ENCODE data around the gene DTNBP1.
"Not testable (repeated sequence)": the region's sequence is repeated elsewhere in the genome, so short reads cannot be mapped to it uniquely, and the experiment has no call there.

Gene DTNBP1

GRCh38 chr6:15544321-15544900, 118.4 kb downstream of the DTNBP1 start:
- no peak overlapping the region for H3K27ac ChIP-seq

GRCh38 chr6:15543332-15543917, 119.4 kb downstream of the DTNBP1 start:
- H3K27ac ChIP-seq, result not testable (repeated sequence)

More at GRCh38 chr6:15544321-15544900, 118.4 kb downstream of the DTNBP1 start:
- TF ChIP-seq CTCF (conservative IDR thresholded peaks at IDR 0.05) (no peak), ZFX (IDR thresholded peaks at IDR 0.05) (no peak)

- H3K27ac ChIP-seq, result no peak overlapping the region
- TF ChIP-seq ZFX (IDR thresholded peaks at IDR 0.05) (no peak), CTCF (conservative IDR thresholded peaks at IDR 0.05) (no peak)
Observed at GRCh38 chr6:15539722-15540270, 123.0 kb downstream of the DTNBP1 start.

- H3K27ac ChIP-seq, result no peak overlapping the region
- TF ChIP-seq ZFX (IDR thresholded peaks at IDR 0.05), result no peak
- TF ChIP-seq CTCF (conservative IDR thresholded peaks at IDR 0.05), result no peak
Observed at GRCh38 chr6:15538766-15539495, 123.9 kb downstream of the DTNBP1 start.

- no peak for TF ChIP-seq CTCF (conservative IDR thresholded peaks at IDR 0.05)
- no peak for TF ChIP-seq ZFX (IDR thresholded peaks at IDR 0.05)
- no peak overlapping the region for H3K27ac ChIP-seq
Observed at GRCh38 chr6:15538106-15538505, 124.7 kb downstream of the DTNBP1 start.

GRCh38 chr6:15536198-15536955, 126.5 kb downstream of the DTNBP1 start:
- no peak overlapping the region for H3K27ac ChIP-seq
- TF ChIP-seq CTCF (conservative IDR thresholded peaks at IDR 0.05) (no peak), ZFX (IDR thresholded peaks at IDR 0.05) (no peak)

- H3K27ac ChIP-seq, result no peak overlapping the region
- no peak for TF ChIP-seq ZFX (IDR thresholded peaks at IDR 0.05)
- no peak for TF ChIP-seq CTCF (conservative IDR thresholded peaks at IDR 0.05)
Observed at GRCh38 chr6:15535495-15536197, 127.2 kb downstream of the DTNBP1 start.
